LNCAP (cell line): ENCODE data around the gene TRIM56.

Experiments
- TF ChIP-seq, protein P1 (sequence below): fragments of 450-650 bp; IDR thresholded peaks from 2 replicates; pipeline ENCODE4 v1.5.1; 2017; ENCODE audit warnings: mild to moderate bottlenecking

TRIM56 gene

DNA sequence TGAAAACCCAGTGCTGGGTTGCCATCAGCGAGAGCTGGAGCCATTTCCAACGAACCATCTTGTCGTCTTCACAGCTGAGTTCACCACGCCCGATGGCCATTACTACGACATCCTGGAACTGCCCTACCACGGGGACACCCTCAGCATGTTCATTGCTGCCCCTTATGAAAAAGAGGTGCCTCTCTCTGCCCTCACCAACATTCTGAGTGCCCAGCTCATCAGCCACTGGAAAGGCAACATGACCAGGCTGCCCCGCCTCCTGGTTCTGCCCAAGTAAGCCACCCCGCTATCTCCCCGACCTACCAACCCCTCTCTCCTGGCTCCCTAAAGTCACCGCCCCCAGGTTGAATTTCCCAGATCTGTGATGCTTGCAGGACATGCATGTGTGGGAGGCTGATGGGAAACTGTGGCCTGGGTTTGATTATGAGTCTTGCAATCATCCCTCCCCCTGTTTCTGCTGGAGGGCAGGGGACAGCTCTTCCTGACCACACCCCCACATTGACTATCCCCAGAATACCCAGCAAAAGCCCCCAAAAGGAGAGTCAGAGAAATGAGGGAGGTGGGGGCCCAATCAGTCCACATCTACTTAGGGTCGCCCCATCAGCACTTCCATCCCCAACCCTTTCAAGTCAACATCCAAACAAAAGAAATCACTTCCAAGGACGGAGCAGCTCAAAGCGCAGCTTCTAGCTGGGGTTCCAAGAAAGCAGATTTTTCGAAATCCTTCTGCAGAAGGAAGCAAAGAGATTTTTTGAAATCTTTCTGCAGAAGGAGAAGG lies 48.5 kb downstream of the TRIM56 start:
- TF ChIP-seq, protein P1, sequence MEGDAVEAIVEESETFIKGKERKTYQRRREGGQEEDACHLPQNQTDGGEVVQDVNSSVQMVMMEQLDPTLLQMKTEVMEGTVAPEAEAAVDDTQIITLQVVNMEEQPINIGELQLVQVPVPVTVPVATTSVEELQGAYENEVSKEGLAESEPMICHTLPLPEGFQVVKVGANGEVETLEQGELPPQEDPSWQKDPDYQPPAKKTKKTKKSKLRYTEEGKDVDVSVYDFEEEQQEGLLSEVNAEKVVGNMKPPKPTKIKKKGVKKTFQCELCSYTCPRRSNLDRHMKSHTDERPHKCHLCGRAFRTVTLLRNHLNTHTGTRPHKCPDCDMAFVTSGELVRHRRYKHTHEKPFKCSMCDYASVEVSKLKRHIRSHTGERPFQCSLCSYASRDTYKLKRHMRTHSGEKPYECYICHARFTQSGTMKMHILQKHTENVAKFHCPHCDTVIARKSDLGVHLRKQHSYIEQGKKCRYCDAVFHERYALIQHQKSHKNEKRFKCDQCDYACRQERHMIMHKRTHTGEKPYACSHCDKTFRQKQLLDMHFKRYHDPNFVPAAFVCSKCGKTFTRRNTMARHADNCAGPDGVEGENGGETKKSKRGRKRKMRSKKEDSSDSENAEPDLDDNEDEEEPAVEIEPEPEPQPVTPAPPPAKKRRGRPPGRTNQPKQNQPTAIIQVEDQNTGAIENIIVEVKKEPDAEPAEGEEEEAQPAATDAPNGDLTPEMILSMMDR: no peak

DNA sequence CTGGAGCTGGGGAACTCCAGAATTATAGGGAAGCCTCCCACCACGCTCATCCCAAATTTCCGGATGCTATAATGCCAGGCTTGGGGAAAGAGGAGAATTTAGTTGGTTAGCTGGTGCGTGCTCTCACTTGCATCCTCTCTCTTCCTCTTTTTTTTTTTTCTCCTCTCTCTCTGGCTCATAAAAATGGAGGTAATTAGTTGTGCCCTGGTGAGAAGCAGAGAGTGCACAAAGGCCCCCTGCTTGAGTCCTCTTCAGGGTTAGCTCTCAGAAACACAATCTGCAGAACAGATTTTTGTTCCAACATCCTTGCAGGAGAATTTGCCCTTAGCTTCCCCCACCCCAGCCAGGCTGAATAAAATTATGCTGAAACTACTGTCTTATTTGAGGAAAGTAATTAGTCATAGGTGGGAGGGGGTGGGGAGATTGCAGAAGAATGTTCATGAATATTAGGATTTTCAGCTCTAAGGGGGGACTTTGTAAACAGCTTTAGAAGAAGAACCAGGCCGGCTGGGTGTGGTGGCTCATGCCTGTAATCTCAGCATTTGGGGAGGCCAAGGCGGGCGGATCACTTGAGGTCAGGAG lies 49.2 kb downstream of the TRIM56 start:
- TF ChIP-seq, protein P1: no peak

DNA sequence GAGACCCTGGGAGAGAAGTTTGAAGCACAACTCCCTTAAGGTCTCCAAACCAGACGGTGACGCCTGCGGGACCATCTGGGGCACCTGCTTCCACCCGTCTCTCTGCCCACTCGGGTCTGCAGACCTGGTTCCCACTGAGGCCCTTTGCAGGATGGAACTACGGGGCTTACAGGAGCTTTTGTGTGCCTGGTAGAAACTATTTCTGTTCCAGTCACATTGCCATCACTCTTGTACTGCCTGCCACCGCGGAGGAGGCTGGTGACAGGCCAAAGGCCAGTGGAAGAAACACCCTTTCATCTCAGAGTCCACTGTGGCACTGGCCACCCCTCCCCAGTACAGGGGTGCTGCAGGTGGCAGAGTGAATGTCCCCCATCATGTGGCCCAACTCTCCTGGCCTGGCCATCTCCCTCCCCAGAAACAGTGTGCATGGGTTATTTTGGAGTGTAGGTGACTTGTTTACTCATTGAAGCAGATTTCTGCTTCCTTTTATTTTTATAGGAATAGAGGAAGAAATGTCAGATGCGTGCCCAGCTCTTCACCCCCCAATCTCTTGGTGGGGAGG lies 52.5 kb downstream of the TRIM56 start:
- TF ChIP-seq, protein P1: no peak

DNA sequence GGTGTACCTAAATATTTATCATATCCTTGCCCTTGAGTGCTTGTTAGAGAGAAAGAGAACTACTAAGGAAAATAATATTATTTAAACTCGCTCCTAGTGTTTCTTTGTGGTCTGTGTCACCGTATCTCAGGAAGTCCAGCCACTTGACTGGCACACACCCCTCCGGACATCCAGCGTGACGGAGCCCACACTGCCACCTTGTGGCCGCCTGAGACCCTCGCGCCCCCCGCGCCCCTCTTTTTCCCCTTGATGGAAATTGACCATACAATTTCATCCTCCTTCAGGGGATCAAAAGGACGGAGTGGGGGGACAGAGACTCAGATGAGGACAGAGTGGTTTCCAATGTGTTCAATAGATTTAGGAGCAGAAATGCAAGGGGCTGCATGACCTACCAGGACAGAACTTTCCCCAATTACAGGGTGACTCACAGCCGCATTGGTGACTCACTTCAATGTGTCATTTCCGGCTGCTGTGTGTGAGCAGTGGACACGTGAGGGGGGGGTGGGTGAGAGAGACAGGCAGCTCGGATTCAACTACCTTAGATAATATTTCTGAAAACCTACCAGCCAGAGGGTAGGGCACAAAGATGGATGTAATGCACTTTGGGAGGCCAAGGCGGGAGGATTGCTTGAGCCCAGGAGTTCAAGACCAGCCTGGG lies 53.1 kb downstream of the TRIM56 start:
- TF ChIP-seq, protein P1: peak; percentile 92

DNA sequence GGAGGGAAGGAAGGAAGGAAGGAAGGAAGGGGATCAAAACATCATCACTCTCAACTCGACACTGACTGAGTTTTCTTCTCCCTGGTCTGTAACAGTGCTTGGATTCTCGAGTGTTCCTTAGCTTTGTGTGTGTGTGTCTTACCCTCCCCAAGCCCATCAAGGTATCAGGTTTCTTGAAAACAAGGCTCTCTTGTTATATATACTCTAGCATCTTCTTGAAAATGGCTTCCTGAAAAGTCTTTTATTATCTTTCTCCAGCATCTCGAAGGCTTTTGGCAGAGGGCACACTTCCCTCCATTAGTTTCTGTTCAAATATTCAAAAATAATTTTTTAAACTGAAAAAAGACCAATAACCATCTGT lies 55.0 kb downstream of the TRIM56 start:
- TF ChIP-seq, protein P1: no peak

DNA sequence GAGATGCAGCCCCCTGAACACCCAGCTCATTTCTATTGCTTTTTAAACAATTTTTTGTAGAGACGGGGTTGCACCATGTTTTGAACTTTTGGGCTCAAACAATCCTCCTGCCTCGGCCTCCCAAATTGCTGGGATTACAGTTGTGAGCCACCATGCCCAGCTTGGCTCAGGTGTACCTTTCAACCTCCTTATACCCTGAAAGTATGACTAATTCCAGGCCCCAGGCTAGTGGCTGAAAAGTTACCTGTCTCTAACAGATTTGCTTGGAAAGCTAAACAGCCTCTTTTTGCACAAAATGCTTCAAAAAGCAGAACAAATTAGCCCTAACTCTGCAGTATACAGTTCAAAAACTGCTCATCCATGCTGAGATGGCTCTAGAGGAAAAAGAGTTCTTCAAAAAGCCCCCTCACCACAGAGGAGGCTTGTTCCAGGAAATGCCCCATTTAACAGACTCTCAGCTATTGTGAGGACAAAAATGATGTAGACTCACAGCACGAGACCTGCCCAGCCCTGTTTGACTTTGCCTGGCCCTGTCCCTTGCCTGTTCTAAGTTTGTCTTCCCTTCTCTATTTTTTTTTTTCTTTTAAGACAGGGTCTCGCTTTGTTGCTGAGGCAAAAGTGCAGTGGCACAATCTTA lies 55.6 kb downstream of the TRIM56 start:
- TF ChIP-seq, protein P1: no peak
